NCI-H1105 treated with DMSO at 0.1 percent for 48 hours (cell line): ENCODE data around the gene CYP2A13.
"Not testable (repeated sequence)": the region's sequence is repeated elsewhere in the genome, so short reads cannot be mapped to it uniquely, and the experiment has no call there.

Experiments
- DNase-seq: peaks from one replicate; lab custom pipeline; 2025; lab: John Stamatoyannopoulos, UW

CYP2A13 gene

DNA sequence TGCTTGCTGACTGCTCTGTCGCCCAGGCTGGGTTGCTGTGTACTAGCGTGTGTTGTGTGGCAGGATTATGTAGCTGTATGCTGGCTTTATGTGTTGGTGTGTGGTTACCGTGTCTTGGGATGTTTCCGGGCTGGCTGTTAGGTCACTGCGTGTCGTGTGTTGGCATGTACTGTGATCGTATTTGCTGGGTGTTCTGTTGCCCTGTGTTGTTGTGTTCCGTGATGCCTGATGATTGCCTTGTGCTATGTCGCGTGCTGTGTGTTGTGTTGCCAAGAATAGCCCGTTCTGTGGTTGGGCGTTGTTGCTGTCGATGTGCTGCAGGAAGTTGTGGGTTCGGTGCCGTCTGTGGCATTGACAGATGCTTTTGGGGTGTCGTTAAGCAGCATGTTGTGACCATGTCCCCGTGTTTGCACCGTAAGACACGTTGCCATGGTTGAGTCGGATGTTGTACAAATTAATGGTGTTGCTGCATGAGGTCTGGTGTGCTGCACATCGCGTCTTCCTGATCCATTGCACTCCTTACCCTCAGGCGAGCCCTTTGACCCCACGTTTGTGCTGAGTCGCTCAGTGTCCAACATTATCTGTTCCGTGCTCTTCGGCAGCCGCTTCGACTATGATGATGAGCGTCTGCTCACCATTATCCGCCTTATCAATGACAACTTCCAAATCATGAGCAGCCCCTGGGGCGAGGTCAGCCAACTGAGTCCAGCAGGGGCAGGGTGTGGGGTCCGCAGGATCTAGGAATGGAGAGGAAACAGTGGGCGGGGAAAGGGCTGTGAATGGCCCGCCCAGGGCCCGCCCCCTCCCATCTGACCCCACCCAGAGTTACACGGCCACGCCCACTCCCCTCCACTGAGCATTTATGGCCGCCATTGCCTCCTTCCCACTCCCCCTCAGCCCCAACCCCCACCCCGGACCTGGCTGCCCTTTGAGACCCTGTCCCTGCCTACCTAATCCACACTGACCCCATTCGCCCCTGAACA, 33.0 kb downstream of the CYP2A13 start:
- DNase-seq: not testable (repeated sequence)

DNA sequence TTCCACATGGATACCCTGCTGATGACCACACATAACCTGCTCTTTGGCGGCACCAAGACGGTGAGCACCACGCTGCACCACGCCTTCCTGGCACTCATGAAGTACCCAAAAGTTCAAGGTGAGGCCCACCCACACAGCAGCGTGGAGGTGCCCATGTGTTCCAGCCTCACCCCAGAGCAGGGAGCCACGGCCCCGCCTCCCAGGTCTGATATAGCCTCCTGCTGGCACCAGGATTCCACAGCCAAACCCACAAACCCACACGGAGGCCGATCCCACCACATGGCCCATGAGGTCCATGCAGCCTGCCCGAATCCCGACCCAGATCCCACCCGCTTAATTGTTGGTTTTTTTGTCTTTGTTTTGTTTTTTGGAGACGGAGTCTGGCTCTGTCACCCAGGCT, 34.6 kb downstream of the CYP2A13 start:
- not testable (repeated sequence) for DNase-seq

DNA sequence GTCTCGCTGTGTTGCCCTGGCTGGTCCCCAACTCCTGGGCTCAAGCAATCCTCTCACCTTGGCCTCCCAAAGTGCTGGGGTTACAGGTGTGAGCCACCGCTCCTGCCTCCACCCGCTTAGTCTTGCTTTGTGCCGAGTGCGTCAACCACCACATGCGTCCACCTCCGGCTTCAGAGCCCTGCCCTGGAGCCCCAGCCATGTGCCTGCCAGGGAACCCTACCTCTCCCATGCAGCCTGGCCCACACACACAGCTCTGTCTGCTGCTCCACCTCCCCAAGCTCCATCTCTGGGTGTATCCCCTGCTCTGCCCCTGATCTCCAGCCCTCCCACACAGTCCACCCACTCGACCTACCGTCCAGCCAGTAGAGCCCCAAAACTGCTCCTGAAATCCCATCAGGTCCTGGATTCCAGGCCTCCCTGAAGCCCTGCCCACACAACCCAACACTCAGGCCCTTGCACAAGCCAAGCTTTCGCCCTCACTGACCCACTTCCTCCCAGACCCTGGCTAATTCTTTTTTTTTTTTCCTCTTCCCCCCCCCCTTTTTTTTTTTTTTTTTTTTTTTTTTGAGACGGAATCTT, 35.6 kb downstream of the CYP2A13 start:
- no peak for DNase-seq

DNA sequence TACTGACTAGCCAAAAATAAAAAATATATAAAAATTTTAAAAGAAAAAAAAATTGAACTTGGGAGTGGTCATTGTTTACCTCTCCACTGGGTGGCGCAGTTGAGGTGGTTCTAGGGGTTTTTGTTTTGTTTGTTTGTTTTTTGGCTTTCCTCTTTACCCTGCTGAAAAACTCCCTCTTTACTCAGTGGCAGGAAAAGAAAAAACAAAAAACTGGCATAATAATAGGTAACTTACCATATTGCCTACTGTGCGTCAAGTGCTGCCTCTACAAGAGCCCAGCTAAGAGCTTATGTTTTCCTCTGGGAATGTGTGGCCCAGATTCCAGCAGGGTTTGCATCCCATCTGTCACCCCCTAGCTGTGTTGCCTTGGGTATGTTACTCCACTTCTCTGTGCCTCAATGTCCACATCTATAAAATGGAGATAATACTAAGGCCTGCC, 38.5 kb downstream of the CYP2A13 start:
- peak; percentile 1 for DNase-seq

DNA sequence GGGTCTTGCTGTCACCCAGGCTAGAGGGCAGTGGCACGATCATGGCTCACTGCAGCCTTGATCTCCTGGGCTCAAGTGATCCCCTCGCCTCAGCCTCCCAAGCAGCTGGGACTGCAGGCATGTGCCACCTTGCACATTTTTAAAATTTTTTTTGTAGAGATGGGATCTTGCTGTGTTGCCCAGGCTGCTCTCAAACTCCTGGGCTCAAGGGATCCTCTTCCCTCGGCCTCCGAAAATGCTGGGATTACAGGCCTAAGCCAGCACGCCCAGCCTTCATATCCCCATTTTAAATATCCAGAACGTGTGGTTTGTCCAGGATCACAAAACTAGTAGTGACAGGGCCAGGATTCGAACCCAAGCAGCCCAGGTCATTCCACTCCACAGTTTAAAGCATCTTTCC, 39.1 kb downstream of the CYP2A13 start:
- not testable (repeated sequence) for DNase-seq

DNA sequence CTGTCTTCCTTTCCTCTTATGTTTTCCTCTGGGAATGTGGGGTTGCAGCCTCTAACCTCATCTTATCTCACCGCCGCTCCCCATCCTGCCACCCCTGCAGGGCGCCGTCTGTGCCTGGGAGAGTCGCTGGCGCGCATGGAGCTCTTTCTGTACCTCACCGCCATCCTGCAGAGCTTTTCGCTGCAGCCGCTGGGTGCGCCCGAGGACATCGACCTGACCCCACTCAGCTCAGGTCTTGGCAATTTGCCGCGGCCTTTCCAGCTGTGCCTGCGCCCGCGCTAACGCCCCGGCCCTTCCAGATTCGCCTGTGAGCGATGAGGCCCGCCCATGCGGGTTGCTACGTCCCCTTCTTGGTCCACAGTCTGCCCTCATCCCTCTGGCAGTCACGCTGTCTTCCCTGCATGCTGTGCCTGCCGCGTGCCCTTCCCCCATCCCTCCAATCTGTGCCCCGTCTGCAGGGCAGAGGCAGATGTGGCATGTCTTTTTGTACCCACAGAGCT, 39.6 kb downstream of the CYP2A13 start:
- peak; percentile 55 for DNase-seq

DNA sequence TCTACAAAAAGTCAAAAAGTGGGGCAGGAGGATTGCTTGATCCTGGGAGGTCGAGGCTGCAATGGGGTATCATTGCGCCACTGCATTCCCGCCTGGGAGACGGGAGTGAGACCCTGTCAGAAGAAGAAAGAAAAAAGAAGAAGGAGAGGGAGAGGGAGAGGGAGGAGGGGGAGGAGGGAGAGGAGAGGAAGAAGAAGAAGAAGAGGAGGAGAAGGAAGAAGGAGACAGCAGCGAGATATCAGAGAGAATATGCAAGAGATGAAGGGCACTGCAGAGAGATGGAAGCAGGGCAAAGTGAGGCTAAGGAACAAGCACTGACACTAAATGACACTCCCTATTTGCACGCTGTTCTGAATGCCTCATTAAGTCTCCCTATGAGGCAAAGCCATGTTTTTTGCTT, 40.4 kb downstream of the CYP2A13 start:
- DNase-seq: no peak

DNA sequence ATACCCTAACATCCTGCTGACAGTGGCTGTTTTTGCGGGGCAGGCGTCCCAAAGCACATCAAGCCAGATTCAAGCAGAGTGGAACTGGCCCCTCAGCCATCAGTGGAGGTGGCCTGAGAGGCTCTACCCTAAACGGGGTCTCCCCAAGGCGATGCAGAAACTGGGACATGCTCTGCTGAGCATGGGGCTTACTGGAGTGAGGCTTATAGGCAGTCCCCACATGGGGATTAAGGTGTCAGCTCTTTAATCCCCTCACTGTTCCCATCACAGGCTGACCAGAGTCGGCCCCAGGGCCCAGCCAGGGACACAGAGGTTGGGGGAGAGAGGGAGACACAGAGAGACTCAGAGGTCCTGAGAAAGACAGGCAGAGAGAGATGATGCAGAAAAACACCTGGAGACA, 42.9 kb downstream of the CYP2A13 start:
- no peak for DNase-seq

DNA sequence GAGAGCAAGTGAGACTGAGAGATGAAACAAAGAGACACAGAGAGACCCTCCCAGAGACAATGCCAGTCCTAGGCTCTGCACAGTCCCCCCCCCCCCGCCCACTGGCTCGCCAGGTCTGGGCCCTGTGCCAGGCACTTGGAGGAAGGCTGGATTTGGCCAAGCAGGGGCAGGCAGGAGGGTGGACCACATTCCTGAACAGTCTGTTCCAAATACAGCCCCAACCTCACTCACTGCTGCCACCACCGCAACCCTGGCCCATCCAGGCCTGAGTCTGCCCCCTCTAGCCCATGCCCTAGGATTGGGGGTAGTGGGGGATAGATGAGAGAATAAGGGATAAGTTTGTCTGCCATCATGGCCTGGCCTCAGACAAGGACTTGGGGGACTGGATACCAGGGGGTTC, 45.0 kb downstream of the CYP2A13 start:
- no peak for DNase-seq

DNA sequence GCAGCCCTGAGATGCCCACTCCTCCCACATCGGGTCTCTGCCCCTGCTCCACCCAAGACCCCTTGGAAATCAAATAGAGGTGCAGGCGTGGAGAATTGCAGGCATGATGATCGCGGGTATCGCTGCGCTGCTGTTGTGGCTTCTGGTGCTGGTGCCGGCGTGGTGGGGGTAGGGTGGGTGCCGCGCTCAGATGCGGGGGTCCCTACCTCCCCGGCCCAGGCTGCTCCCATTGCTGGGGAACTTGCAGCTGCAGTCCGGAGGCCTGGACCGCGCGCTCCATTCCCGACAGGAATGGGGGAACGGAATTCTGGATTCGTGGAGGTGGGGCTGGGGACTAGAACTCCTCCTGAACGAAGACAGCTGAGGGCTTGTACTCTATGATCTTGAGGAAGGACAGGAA, 46.4 kb downstream of the CYP2A13 start:
- DNase-seq: no peak

DNA sequence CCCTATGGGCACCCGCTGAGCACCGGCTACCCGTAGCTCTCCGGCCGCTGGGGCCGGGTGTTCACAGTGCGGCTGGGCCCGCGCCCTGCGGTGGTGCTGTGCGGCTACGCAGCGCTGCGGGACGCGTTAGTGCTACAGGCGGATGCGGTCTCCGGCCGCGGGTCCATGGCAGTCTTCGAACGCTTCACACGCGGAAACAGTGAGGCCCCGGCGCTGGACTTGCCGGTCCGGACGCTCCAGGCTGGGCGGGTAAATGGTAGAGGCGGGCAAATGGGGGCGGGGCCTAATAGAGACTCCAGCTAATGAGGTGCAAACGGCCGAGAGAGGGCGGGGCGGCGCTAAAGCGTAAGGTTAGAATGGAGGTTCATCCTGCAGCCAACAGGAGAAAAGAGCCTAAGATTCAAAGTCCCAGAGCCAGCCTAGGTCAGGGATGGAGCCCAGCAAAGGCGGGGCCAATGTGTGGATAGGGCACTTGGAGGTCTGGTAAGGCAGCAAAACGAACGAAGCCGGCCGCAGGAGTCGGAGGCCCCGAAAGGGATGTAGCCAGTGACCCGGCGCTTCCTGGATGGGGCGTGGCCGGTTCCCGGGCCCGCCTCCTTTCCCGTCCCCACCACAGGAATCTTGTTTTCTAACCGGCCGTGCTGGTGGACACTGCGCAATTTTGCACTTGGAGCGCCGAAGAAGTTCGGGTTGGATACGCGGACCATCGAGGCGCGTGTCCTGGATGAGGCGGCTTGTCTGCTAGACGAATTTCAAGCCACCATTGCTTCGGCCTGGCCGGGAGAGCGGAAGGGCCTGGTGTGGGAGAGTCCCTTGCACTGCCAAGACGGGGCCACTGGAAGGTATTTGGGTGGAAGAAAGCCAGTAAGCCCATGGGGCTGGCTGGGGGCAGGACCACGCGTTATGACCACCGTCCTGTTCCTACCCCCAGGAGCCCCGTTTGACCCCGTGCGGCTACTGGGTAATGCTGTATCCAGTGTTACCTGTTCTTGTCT, 47.4 kb downstream of the CYP2A13 start:
- not testable (repeated sequence) for DNase-seq

DNA sequence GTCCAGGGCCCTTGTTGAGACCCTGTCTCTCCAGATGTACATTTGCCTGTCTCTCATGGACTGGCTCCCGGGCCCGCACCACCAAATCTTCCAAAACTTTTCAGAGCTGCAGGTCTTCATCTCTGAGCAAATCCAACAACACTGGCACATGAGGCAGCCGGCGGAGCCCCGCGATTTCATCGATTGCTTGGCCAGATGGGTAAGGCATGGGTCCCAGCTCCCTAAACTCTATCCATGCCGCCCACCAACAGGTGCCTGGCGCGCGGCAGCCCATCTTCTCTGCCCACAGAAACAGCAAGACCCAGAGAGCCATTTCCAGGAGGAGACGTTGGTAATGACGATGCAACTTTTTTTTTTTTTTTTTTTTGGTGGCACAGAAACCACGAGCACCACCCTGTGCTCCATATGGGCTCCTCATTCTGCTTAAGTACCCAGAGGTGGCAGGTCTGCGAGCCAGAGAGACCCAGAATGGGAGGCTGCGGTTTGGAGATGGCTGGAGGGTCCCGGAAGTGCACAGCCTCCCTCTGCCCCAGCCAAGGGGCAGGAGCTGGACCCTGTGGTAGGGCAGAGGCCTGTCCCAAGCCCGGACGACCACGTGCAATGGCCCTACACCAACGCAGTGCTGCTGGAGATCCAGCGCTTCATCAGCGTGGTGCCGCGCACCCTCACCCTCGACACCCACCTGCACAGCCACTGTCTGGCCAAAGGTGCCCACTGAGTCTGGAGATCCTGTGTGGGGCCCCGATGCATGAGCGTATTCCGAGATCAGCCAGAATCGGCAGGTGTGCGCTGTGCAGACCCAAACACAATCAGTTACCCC, 48.6 kb downstream of the CYP2A13 start:
- DNase-seq: no peak

DNA sequence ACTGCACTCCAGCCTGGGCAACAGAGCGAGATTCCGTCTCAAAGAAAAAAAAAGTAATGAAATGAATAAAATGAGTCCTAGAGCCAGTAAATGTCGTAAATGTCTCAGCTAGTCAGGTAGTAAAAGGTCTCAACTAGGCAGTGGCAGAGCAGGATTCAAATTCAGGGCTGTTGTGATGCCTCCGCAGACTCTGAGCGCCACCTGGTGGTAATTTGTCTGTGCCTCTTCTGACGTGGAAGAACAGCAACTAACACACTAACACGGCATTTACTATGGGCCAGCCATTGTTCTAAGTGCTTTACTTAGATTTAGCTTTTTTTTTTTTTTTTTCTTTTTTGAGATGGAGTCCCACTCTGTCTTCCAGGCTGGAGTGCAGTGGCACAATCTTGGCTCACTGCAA, 56.2 kb downstream of the CYP2A13 start:
- DNase-seq: peak; percentile 40
